Lung (tissue), 13 donors: Measurements from ENCODE around the gene ABCB7. TPM values are rescaled to one million over a fixed set of nuclear protein-coding genes. Genes with fewer than 3 reads are reported as not detected.
"Not testable (repeated sequence)": the region's sequence is repeated elsewhere in the genome, so short reads cannot be mapped to it uniquely, and the experiment has no call there.

Experiments
- ATAC-seq: fragments of 200-7000 bp; cut with Tn5 transposase; one replicate; pipeline ENCODE4 v1.9.1; 2020; ENCODE audit warnings: moderate number of reproducible peaks; ENCODE audit not compliant: insufficient read depth, low FRiP score
- DNase-seq, 3 donors: peaks; one replicate each; pipeline ENCODE4 v3.0.0-alpha.2; 2013 to 2017
- H3K27ac ChIP-seq, 2 donors: one replicate each; pipeline ENCODE4 v1.5.1; 2013; ENCODE audit warnings: mild to moderate bottlenecking in 2 of 2, moderate library complexity in 2 of 2, control low read depth in 1 of 2, inconsistent platforms in 1 of 2, low read depth in 1 of 2, low read length in 1 of 2
- H3K27me3 ChIP-seq, 3 donors: one replicate each; pipeline ENCODE4 v1.5.1; 2013; ENCODE audit warnings: low read length in 2 of 3; ENCODE audit not compliant: control insufficient read depth in 3 of 3, insufficient read depth in 3 of 3
- H3K36me3 ChIP-seq, 4 donors: one replicate each; pipeline ENCODE4 v1.5.1; 2013; ENCODE audit warnings: low read length in 4 of 4, mild to moderate bottlenecking in 1 of 4, moderate library complexity in 1 of 4; ENCODE audit not compliant: control insufficient read depth in 4 of 4, insufficient read depth in 4 of 4
- H3K4me1 ChIP-seq, 5 donors: one replicate each; pipeline ENCODE4 v1.5.1; 2013; ENCODE audit warnings: low read length in 5 of 5, mild to moderate bottlenecking in 2 of 5, moderate library complexity in 1 of 5; ENCODE audit not compliant: control insufficient read depth in 5 of 5, insufficient read depth in 5 of 5
- H3K4me3 ChIP-seq: one replicate; pipeline ENCODE4 v1.5.1; 2013; ENCODE audit warnings: mild to moderate bottlenecking, control low read depth, moderate library complexity
- H3K9ac ChIP-seq, 2 donors: one replicate each; pipeline ENCODE4 v1.5.1; 2013; ENCODE audit warnings: low read length in 2 of 2, control low read depth in 1 of 2; ENCODE audit not compliant: insufficient read depth in 1 of 2
- H3K9me3 ChIP-seq, 4 donors: one replicate each; pipeline ENCODE4 v1.5.1; 2013; ENCODE audit warnings: low read length in 3 of 4, mild to moderate bottlenecking in 1 of 4, moderate library complexity in 1 of 4; ENCODE audit not compliant: control insufficient read depth in 4 of 4, insufficient read depth in 3 of 4
- CTCF ChIP-seq: IDR thresholded peaks from 2 replicates; pipeline ENCODE4 v1.5.1; 2012; ENCODE audit warnings: mild to moderate bottlenecking; ENCODE audit errors: control extremely low read depth, extremely low read depth
- WGBS, 2 donors: extraction: QIAGEN DNeasy Blood & Tissue Kit; methylation state at CpG; one replicate each; pipeline ENCODE4 v1.1.7; 2013; 5-methylcytosine and 5-hydroxymethylcytosine counted together
- polyA plus RNA-seq, 2 donors: library from polyadenylated mRNA; stranded (reverse); fragments of 200-250 nt; gene quantifications; one replicate each; pipeline ENCODE4 v1.2.1, GENCODE V29; 2013
- small RNA-seq: library from RNA; depleted of rRNA; stranded (forward); fragments of <200 nt; gene quantifications from one replicate; pipeline ENCODE3, GENCODE V24; 2014; ENCODE audit warnings: low replicate concordance
- total RNA-seq, 2 donors: library from RNA; depleted of rRNA in 1 of 2; stranded (reverse); fragments of >200 nt in 1 of 2; gene quantifications; one replicate each; pipeline ENCODE4 v1.2.1, GENCODE V29; 2014 to 2021
- donor health status: control.
- donor health status: control.
- donor health status: Bipolar disorder and iron deficiency.
- donor health status: healthy.
- donor health status: DM: yes; HTN: yes; CAD: no.

ABCB7 gene
- total and polyA plus RNA-seq, 4 donors, result 8.2 to 41.3 (median 15.0) TPM

DNA sequence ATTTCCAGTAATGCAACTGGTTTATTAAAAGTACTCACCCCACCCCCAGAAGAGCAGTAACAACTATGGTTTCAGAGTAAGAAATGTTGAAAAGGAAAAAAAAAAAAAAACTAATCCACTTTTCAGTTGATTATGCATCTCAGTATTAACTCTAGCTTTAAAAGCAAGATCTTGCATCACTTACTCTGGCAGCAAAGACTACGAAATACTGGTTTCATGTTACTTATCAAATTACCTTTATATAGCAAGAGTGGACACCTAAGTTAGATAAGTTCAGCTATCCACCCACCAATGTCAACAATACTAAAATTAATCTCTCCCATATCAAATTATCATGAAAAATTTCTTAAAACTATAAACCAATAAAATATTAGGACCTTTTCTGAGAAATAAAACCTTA is 105.0 kb downstream of the ABCB7 start:
- H3K9me3 ChIP-seq, result peaks cover 0 to 1% (median 0%) of the 10 kb centered on the region in 4 donors
- H3K9ac ChIP-seq, result no peak overlapping the region
- WGBS, 2 donors, result 71 to 95% methylated on average over 1 of the region's 1 CpG
- no peak for TF ChIP-seq CTCF
- ATAC-seq, result no peak
- H3K4me3 ChIP-seq, result no peak overlapping the region
- H3K27me3 ChIP-seq, result no peaks in the 10 kb centered on the region
- peaks cover 0 to 4% (median 0%) of the 10 kb centered on the region in 4 donors for H3K36me3 ChIP-seq
- H3K27ac ChIP-seq, result no peak overlapping the region
- no peaks in the 10 kb centered on the region for H3K4me1 ChIP-seq
- no peak for DNase-seq

GRCh38 chrX:75045369-75045768 is 110.7 kb downstream of the ABCB7 start:
- Histone ChIP-seq H3K9me3 (peaks cover 0 to 1% (median 0%) of the 10 kb centered on the region in 4 donors), H3K4me1 (no peaks in the 10 kb centered on the region), H3K4me3 (no peak overlapping the region), H3K36me3 (peaks cover 0 to 4% (median 0%) of the 10 kb centered on the region in 4 donors), H3K9ac (no peak overlapping the region), H3K27ac (no peak overlapping the region), H3K27me3 (no peaks in the 10 kb centered on the region)
- TF ChIP-seq CTCF, result no peak
- no peak for DNase-seq
- no peak for ATAC-seq

GRCh38 chrX:75044142-75044541 is 111.9 kb downstream of the ABCB7 start:
- WGBS, 2 donors, result 86 to 100% methylated on average over 2 to 3 of the region's 4 CpGs
- not testable (repeated sequence) for DNase-seq, H3K4me1 ChIP-seq, ATAC-seq, H3K27me3 ChIP-seq, H3K9me3 ChIP-seq, H3K36me3 ChIP-seq, H3K9ac ChIP-seq, H3K27ac ChIP-seq, H3K4me3 ChIP-seq

DNA sequence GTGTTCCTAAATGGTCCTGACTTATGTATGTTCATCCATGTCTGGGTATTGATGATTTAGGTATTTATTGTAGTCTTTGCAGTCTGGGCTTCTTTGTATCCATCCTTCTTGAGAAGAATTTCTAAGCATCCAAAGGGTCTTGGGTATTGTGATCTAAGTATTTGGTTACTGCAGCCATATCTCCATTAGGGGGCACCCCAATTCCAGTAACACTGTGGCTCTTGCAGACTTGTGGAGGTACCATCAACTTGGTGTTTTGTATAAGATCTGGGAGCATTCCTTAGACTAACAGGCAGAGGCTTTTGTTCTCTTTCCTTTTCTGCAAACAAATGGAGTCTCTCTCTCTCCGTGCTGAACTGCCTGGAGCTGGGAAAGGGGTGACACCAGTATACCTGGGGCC is 117.2 kb downstream of the ABCB7 start:
- Histone ChIP-seq H3K9ac (no peak overlapping the region), H3K36me3 (no peaks in the 10 kb centered on the region), H3K9me3 (peaks cover 0 to 6% (median 2%) of the 10 kb centered on the region in 4 donors), H3K4me1 (no peaks in the 10 kb centered on the region), H3K4me3 (no peak overlapping the region), H3K27me3 (no peaks in the 10 kb centered on the region), H3K27ac (no peak overlapping the region)
- DNase-seq, result peak in 1 of 3 donors; percentile 1
- no peak for ATAC-seq
- WGBS, 2 donors, result 28 to 78% methylated on average over 1 of the region's 1 CpG
- no peak for TF ChIP-seq CTCF

Small RNA genes within 50 kb of the gene (small RNA-seq; reads per million reads assigned to genes)
- gene BUD31P2 (not detected), gene RNU6-562P (not detected)

Other genes with a start within 250 kb of the ABCB7 start
- gene NEXMIF, start 230.8 kb downstream of the ABCB7 start, total RNA-seq, result 1 to 10 TPM in 1 of 2 donors, under 1 TPM in 1; 0.40 to 1.2 TPM
- gene NEXMIF, start 230.8 kb downstream of the ABCB7 start, polyA plus RNA-seq, result under 1 TPM; 0.08 to 0.13 TPM
- gene UPRT, start 117.8 kb upstream of the ABCB7 start, total RNA-seq, result 10 to 100 TPM; 15.8 to 16.7 TPM
- 10 to 100 TPM in 1 of 2 donors, 1 to 10 TPM in 1; 8.1 to 10.4 TPM for gene UPRT, start 117.8 kb upstream of the ABCB7 start, polyA plus RNA-seq